ENCODE measurements around the gene KIF16B.

GRCh38 chr20:16515046-16515445 is 58.2 kb downstream of the KIF16B start:
- TF ChIP-seq POU6F1 (CRISPR knock-in tag; IDR thresholded peaks at IDR 0.05; ENCODE audit: borderline replicate concordance, low read depth), result no peak
- TF ChIP-seq ZNF8 (CRISPR knock-in tag; IDR thresholded peaks at IDR 0.05), result no peak
- no peak for TF ChIP-seq ZNF565 (CRISPR knock-in tag; conservative IDR thresholded peaks at IDR 0.05; ENCODE audit: low read depth)
- TF ChIP-seq PATZ1 (CRISPR knock-in tag; IDR thresholded peaks at IDR 0.05; ENCODE audit: borderline replicate concordance), result no peak
- no peak for TF ChIP-seq ZFP3 (CRISPR knock-in tag; IDR thresholded peaks at IDR 0.05)
- TF ChIP-seq CSDC2 (CRISPR knock-in tag; IDR thresholded peaks at IDR 0.05), result no peak
- TF ChIP-seq TOX (CRISPR knock-in tag; IDR thresholded peaks at IDR 0.05; ENCODE audit: borderline replicate concordance), result no peak
- no peak for TF ChIP-seq PPARA (CRISPR knock-in tag; IDR thresholded peaks at IDR 0.05; ENCODE audit: borderline replicate concordance)
- TF ChIP-seq OSR1 (CRISPR knock-in tag; IDR thresholded peaks at IDR 0.05), result no peak
- no peak for TF ChIP-seq ISL1 (CRISPR knock-in tag; IDR thresholded peaks at IDR 0.05)
- no peak for TF ChIP-seq ZNF70 (CRISPR knock-in tag; IDR thresholded peaks at IDR 0.05)
- TF ChIP-seq ARNTL (CRISPR knock-in tag; IDR thresholded peaks at IDR 0.05; ENCODE audit: borderline replicate concordance, low read depth), result no peak

Data from SK-N-SH treated with all-trans-retinoic acid at 6 μM for 48 hours (cell line).